ENCODE results near the gene CD109.
"Not testable (repeated sequence)": the region's sequence is repeated elsewhere in the genome, so short reads cannot be mapped to it uniquely, and the experiment has no call there.

Gene CD109

GRCh38 chr6:73791336-73791735 lies 95.3 kb downstream of the CD109 start:
- DNase-seq (ENCODE audit: low spot score): no peak

GRCh38 chr6:73792738-73793137 lies 96.7 kb downstream of the CD109 start:
- DNase-seq (ENCODE audit: low spot score): no peak

- no peak for DNase-seq (ENCODE audit: low spot score)
These were observed 100.9 kb downstream of the CD109 start for GRCh38 chr6:73796881-73797280.

GRCh38 chr6:73797861-73798260 lies 101.9 kb downstream of the CD109 start:
- DNase-seq (ENCODE audit: low spot score): no peak

GRCh38 chr6:73798592-73798991 lies 102.6 kb downstream of the CD109 start:
- no peak for DNase-seq (ENCODE audit: low spot score)

- DNase-seq (ENCODE audit: low spot score): no peak
These were observed 105.0 kb downstream of the CD109 start for GRCh38 chr6:73800997-73801396.

- no peak for DNase-seq (ENCODE audit: low spot score)
These were observed 105.8 kb downstream of the CD109 start for GRCh38 chr6:73801652-73802268.

- DNase-seq (ENCODE audit: low spot score): no peak
These were observed 106.4 kb downstream of the CD109 start for GRCh38 chr6:73802366-73802765.

GRCh38 chr6:73803562-73804241 lies 107.7 kb downstream of the CD109 start:
- no peak for DNase-seq (ENCODE audit: low spot score)

GRCh38 chr6:73805221-73805620 lies 109.2 kb downstream of the CD109 start:
- not testable (repeated sequence) for DNase-seq (ENCODE audit: low spot score)

- DNase-seq (ENCODE audit: low spot score): not testable (repeated sequence)
These were observed 110.0 kb downstream of the CD109 start for GRCh38 chr6:73805982-73806381.

GRCh38 chr6:73811706-73812105 lies 115.7 kb downstream of the CD109 start:
- no peak for DNase-seq (ENCODE audit: low spot score)

- no peak for DNase-seq (ENCODE audit: low spot score)
These were observed 121.2 kb downstream of the CD109 start for GRCh38 chr6:73817253-73817652.

GRCh38 chr6:73823046-73823735 lies 127.2 kb downstream of the CD109 start:
- DNase-seq (ENCODE audit: low spot score): no peak

- DNase-seq (ENCODE audit: low spot score): no peak
These were observed 127.8 kb downstream of the CD109 start for GRCh38 chr6:73823832-73824231.

- no peak for DNase-seq (ENCODE audit: low spot score)
These were observed 130.6 kb downstream of the CD109 start for GRCh38 chr6:73826571-73826970.

GRCh38 chr6:73830119-73830518 lies 134.1 kb downstream of the CD109 start:
- no peak for DNase-seq (ENCODE audit: low spot score)

- no peak for DNase-seq (ENCODE audit: low spot score)
These were observed 136.3 kb downstream of the CD109 start for GRCh38 chr6:73832313-73832712.

GRCh38 chr6:73844696-73845095 lies 148.7 kb downstream of the CD109 start:
- not testable (repeated sequence) for DNase-seq (ENCODE audit: low spot score)

- not testable (repeated sequence) for DNase-seq (ENCODE audit: low spot score)
These were observed 155.0 kb downstream of the CD109 start for GRCh38 chr6:73851048-73851447.

- peak; percentile 6 for DNase-seq (ENCODE audit: low spot score)
These were observed 159.2 kb downstream of the CD109 start for GRCh38 chr6:73854998-73855718.

- DNase-seq (ENCODE audit: low spot score): no peak
These were observed 161.4 kb downstream of the CD109 start for GRCh38 chr6:73857341-73857890.

All from germinal center (tissue), 1 donor.